NCI-H82 (cell line): ENCODE results near the gene GJD3.
A peak's percentile ranks its signal among the peaks of the same experiment; 100 is the strongest.
"Not testable (repeated sequence)": the region's sequence is repeated elsewhere in the genome, so short reads cannot be mapped to it uniquely, and the experiment has no call there.

Experiments used
- DNase-seq: peaks from one replicate; lab custom pipeline; 2025; lab: John Stamatoyannopoulos, UW

Gene GJD3

GRCh38 chr17:40364121-40364861 is at the start of gene GJD3:
Gene GJD3, minus strand, starts transcription at chr17:40364737. Its CDS starts 922 bp downstream, at chr17:40363815.
- peak; percentile 40 for DNase-seq

- not testable (repeated sequence) for DNase-seq
Observed at GRCh38 chr17:40414312-40414711, 49.8 kb upstream of the GJD3 start.

GRCh38 chr17:40412880-40413279 is 48.3 kb upstream of the GJD3 start:
- no peak for DNase-seq

- no peak for DNase-seq
Observed at GRCh38 chr17:40411821-40412220, 47.3 kb upstream of the GJD3 start.

- DNase-seq = no peak
Observed at GRCh38 chr17:40410082-40410481, 45.5 kb upstream of the GJD3 start.

- not testable (repeated sequence) for DNase-seq
Observed at GRCh38 chr17:40409540-40409939, 45.0 kb upstream of the GJD3 start.

- DNase-seq = no peak
Observed at GRCh38 chr17:40407460-40407859, 42.9 kb upstream of the GJD3 start.

GRCh38 chr17:40404003-40404402 is 39.5 kb upstream of the GJD3 start:
- DNase-seq = no peak

- no peak for DNase-seq
Observed at GRCh38 chr17:40402668-40403067, 38.1 kb upstream of the GJD3 start.

GRCh38 chr17:40399185-40399584 is 34.6 kb upstream of the GJD3 start:
- DNase-seq = peak; percentile 84

- DNase-seq = not testable (repeated sequence)
Observed at GRCh38 chr17:40386555-40386954, 22.0 kb upstream of the GJD3 start.

GRCh38 chr17:40382251-40382650 is 17.7 kb upstream of the GJD3 start:
- DNase-seq = no peak

- DNase-seq = no peak
Observed at GRCh38 chr17:40378966-40379365, 14.4 kb upstream of the GJD3 start.

- no peak for DNase-seq
Observed at GRCh38 chr17:40377832-40378231, 13.3 kb upstream of the GJD3 start.

GRCh38 chr17:40376541-40376940 is 12.0 kb upstream of the GJD3 start:
- DNase-seq = not testable (repeated sequence)

GRCh38 chr17:40375786-40376185 is 11.2 kb upstream of the GJD3 start:
- not testable (repeated sequence) for DNase-seq

- DNase-seq = no peak
Observed at GRCh38 chr17:40374821-40375498, 10.4 kb upstream of the GJD3 start.

GRCh38 chr17:40373999-40374398 is 9.5 kb upstream of the GJD3 start:
- DNase-seq = no peak

- DNase-seq = no peak
Observed at GRCh38 chr17:40373324-40373723, 8.8 kb upstream of the GJD3 start.

- not testable (repeated sequence) for DNase-seq
Observed at GRCh38 chr17:40372644-40373043, 8.1 kb upstream of the GJD3 start.

GRCh38 chr17:40372031-40372430 is 7.5 kb upstream of the GJD3 start:
- DNase-seq = no peak

GRCh38 chr17:40371261-40371929 is 6.9 kb upstream of the GJD3 start:
- DNase-seq = peak; percentile 69

- DNase-seq = no peak
Observed at GRCh38 chr17:40369923-40370322, 5.4 kb upstream of the GJD3 start.
